ENCODE results near the gene SETSIP. TPM values are rescaled to one million over a fixed set of nuclear protein-coding genes. Genes with fewer than 3 reads are reported as not detected.
"Not testable (repeated sequence)": the region's sequence is repeated elsewhere in the genome, so short reads cannot be mapped to it uniquely, and the experiment has no call there.

Gene SETSIP
- total and polyA plus RNA-seq, 2 donors, result 0.02 to 0.28 TPM

- 97% methylated on average over 2 of the region's 2 CpGs for WGBS
- no peak overlapping the region for H3K4me3 ChIP-seq (ENCODE audit: low read length in 2 of 2)
These were observed 36.4 kb downstream of the SETSIP start for GRCh38 chr1:92038695-92039346.

GRCh38 chr1:92037400-92037799 is 37.8 kb downstream of the SETSIP start:
- WGBS, result 95% methylated on average over 6 of the region's 6 CpGs
- no peaks in the 10 kb centered on the region for H3K9me3 ChIP-seq (ENCODE audit: control insufficient read depth in 2 of 2, insufficient read depth in 1 of 2, low read length in 1 of 2)
- H3K36me3 ChIP-seq (ENCODE audit: control insufficient read depth in 2 of 2, insufficient read depth in 2 of 2, low read length in 1 of 2), result no peaks in the 10 kb centered on the region
- no peak for DNase-seq (ENCODE audit: low read depth in 6 of 9, low spot score in 9 of 9)
- H3K27ac ChIP-seq (ENCODE audit: low read depth in 1 of 2, low read length in 1 of 2), result no peak overlapping the region
- H3K27me3 ChIP-seq (ENCODE audit: control insufficient read depth in 2 of 2, insufficient read depth in 1 of 2, low read length in 1 of 2), result no peaks in the 10 kb centered on the region
- H3K4me1 ChIP-seq (ENCODE audit: control insufficient read depth in 2 of 2, insufficient read depth in 2 of 2, low read length in 2 of 2), result no peaks in the 10 kb centered on the region
- no peak overlapping the region for H3K4me3 ChIP-seq (ENCODE audit: low read length in 2 of 2)

More at GRCh38 chr1:92038695-92039346, 36.4 kb downstream of the SETSIP start:
- Histone ChIP-seq H3K36me3 (ENCODE audit: control insufficient read depth in 2 of 2, insufficient read depth in 2 of 2, low read length in 1 of 2) (no peaks in the 10 kb centered on the region), H3K9me3 (ENCODE audit: control insufficient read depth in 2 of 2, insufficient read depth in 1 of 2, low read length in 1 of 2) (no peaks in the 10 kb centered on the region), H3K27ac (ENCODE audit: low read depth in 1 of 2, low read length in 1 of 2) (no peak overlapping the region), H3K27me3 (ENCODE audit: control insufficient read depth in 2 of 2, insufficient read depth in 1 of 2, low read length in 1 of 2) (no peaks in the 10 kb centered on the region), H3K4me1 (ENCODE audit: control insufficient read depth in 2 of 2, insufficient read depth in 2 of 2, low read length in 2 of 2) (no peaks in the 10 kb centered on the region)
- DNase-seq (ENCODE audit: low read depth in 6 of 9, low spot score in 9 of 9), result no peak

- Histone ChIP-seq H3K27ac (ENCODE audit: low read depth in 1 of 2, low read length in 1 of 2) (no peak overlapping the region), H3K9me3 (ENCODE audit: control insufficient read depth in 2 of 2, insufficient read depth in 1 of 2, low read length in 1 of 2) (peaks cover 0 to 3% of the 10 kb centered on the region in 2 donors), H3K4me3 (ENCODE audit: low read length in 2 of 2) (no peak overlapping the region), H3K36me3 (ENCODE audit: control insufficient read depth in 2 of 2, insufficient read depth in 2 of 2, low read length in 1 of 2) (no peaks in the 10 kb centered on the region), H3K4me1 (ENCODE audit: control insufficient read depth in 2 of 2, insufficient read depth in 2 of 2, low read length in 2 of 2) (peaks cover 9 to 11% of the 10 kb centered on the region in 2 donors), H3K27me3 (ENCODE audit: control insufficient read depth in 2 of 2, insufficient read depth in 1 of 2, low read length in 1 of 2) (peaks cover 6 to 11% of the 10 kb centered on the region in 2 donors)
- no peak for DNase-seq (ENCODE audit: low read depth in 6 of 9, low spot score in 9 of 9)
- 94% methylated on average over 6 of the region's 6 CpGs for WGBS
These were observed 43.7 kb downstream of the SETSIP start for GRCh38 chr1:92031281-92032110.

GRCh38 chr1:92030656-92031107 is 44.5 kb downstream of the SETSIP start:
- peak in 3 of 9 donors; percentile 9 to 44 (median 13) for DNase-seq (ENCODE audit: low read depth in 6 of 9, low spot score in 9 of 9)
- peaks cover 6 to 11% of the 10 kb centered on the region in 2 donors for H3K27me3 ChIP-seq (ENCODE audit: control insufficient read depth in 2 of 2, insufficient read depth in 1 of 2, low read length in 1 of 2)
- peak overlapping the region; percentile 53 to 55 for H3K4me3 ChIP-seq (ENCODE audit: low read length in 2 of 2)
- H3K36me3 ChIP-seq (ENCODE audit: control insufficient read depth in 2 of 2, insufficient read depth in 2 of 2, low read length in 1 of 2), result no peaks in the 10 kb centered on the region
- H3K9me3 ChIP-seq (ENCODE audit: control insufficient read depth in 2 of 2, insufficient read depth in 1 of 2, low read length in 1 of 2), result peaks cover 0 to 4% of the 10 kb centered on the region in 2 donors
- WGBS, result 14% methylated on average over 4 of the region's 4 CpGs
- H3K27ac ChIP-seq (ENCODE audit: low read depth in 1 of 2, low read length in 1 of 2), result no peak overlapping the region
- H3K4me1 ChIP-seq (ENCODE audit: control insufficient read depth in 2 of 2, insufficient read depth in 2 of 2, low read length in 2 of 2), result peaks cover 9 to 11% of the 10 kb centered on the region in 2 donors

- Histone ChIP-seq H3K27ac (ENCODE audit: low read depth in 1 of 2, low read length in 1 of 2) (no peak overlapping the region), H3K9me3 (ENCODE audit: control insufficient read depth in 2 of 2, insufficient read depth in 1 of 2, low read length in 1 of 2) (peaks cover 0 to 4% of the 10 kb centered on the region in 2 donors), H3K4me3 (ENCODE audit: low read length in 2 of 2) (peak overlapping the region; percentile 5 to 55), H3K36me3 (ENCODE audit: control insufficient read depth in 2 of 2, insufficient read depth in 2 of 2, low read length in 1 of 2) (no peaks in the 10 kb centered on the region), H3K27me3 (ENCODE audit: control insufficient read depth in 2 of 2, insufficient read depth in 1 of 2, low read length in 1 of 2) (peaks cover 6 to 11% of the 10 kb centered on the region in 2 donors), H3K4me1 (ENCODE audit: control insufficient read depth in 2 of 2, insufficient read depth in 2 of 2, low read length in 2 of 2) (peaks cover 9 to 11% of the 10 kb centered on the region in 2 donors)
- 49% methylated on average over 31 of the region's 31 CpGs for WGBS
- DNase-seq (ENCODE audit: low read depth in 6 of 9, low spot score in 9 of 9), result no peak
These were observed 45.8 kb downstream of the SETSIP start for GRCh38 chr1:92029241-92029922.

- Histone ChIP-seq H3K9me3 (ENCODE audit: control insufficient read depth in 2 of 2, insufficient read depth in 1 of 2, low read length in 1 of 2) (peaks cover 0 to 7% of the 10 kb centered on the region in 2 donors), H3K27ac (ENCODE audit: low read depth in 1 of 2, low read length in 1 of 2) (no peak overlapping the region), H3K36me3 (ENCODE audit: control insufficient read depth in 2 of 2, insufficient read depth in 2 of 2, low read length in 1 of 2) (no peaks in the 10 kb centered on the region), H3K4me1 (ENCODE audit: control insufficient read depth in 2 of 2, insufficient read depth in 2 of 2, low read length in 2 of 2) (peaks cover 9 to 11% of the 10 kb centered on the region in 2 donors), H3K4me3 (ENCODE audit: low read length in 2 of 2) (no peak overlapping the region), H3K27me3 (ENCODE audit: control insufficient read depth in 2 of 2, insufficient read depth in 1 of 2, low read length in 1 of 2) (peaks cover 6 to 11% of the 10 kb centered on the region in 2 donors)
- DNase-seq (ENCODE audit: low read depth in 6 of 9, low spot score in 9 of 9), result no peak
- WGBS, result 68% methylated on average over 9 of the region's 9 CpGs
These were observed 48.4 kb downstream of the SETSIP start for GRCh38 chr1:92026806-92027205.

GRCh38 chr1:92026042-92026441 is 49.2 kb downstream of the SETSIP start:
- H3K4me1 ChIP-seq (ENCODE audit: control insufficient read depth in 2 of 2, insufficient read depth in 2 of 2, low read length in 2 of 2), result peaks cover 9 to 11% of the 10 kb centered on the region in 2 donors
- not testable (repeated sequence) for H3K4me3 ChIP-seq (ENCODE audit: low read length in 2 of 2); H3K36me3 ChIP-seq (ENCODE audit: control insufficient read depth in 2 of 2, insufficient read depth in 2 of 2, low read length in 1 of 2); H3K9me3 ChIP-seq (ENCODE audit: control insufficient read depth in 2 of 2, insufficient read depth in 1 of 2, low read length in 1 of 2); H3K27ac ChIP-seq (ENCODE audit: low read depth in 1 of 2, low read length in 1 of 2); DNase-seq (ENCODE audit: low read depth in 6 of 9, low spot score in 9 of 9)
- WGBS, result 98% methylated on average over 29 of the region's 29 CpGs
- peaks cover 6 to 11% of the 10 kb centered on the region in 2 donors for H3K27me3 ChIP-seq (ENCODE audit: control insufficient read depth in 2 of 2, insufficient read depth in 1 of 2, low read length in 1 of 2)

All from thymus (tissue), 11 donors.